Left hindlimb (tissue), 1 donor: ENCODE data around the gene TRIM32.

Experiments
- DNase-seq: peaks from one replicate; pipeline ENCODE4 v3.0.0-alpha.2; 2018

TRIM32 gene

DNA sequence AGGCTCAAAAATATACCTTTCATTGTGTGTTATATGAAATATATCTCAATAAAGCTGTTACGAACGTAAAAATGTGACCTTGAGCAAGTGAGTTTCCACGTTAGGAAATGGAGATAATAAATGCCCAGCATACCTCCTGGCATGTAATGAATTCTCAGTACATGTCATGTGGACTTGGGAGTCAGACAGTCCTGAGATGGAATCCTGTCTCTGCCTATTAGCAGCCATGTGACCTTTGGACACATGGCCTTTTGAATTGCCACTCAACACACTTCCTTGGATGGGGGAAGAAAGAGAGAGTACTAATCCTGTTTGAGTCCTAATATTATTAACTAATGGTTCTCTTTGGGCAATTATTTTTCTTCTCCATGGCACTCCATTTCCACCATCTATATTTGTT is 25.7 kb downstream of the TRIM32 start:
- DNase-seq: no peak

- no peak for DNase-seq
These were observed 26.2 kb downstream of the TRIM32 start for GRCh38 chr9:116713271-116713670.

- DNase-seq: no peak
These were observed 28.6 kb downstream of the TRIM32 start for GRCh38 chr9:116715751-116716150.

GRCh38 chr9:116716438-116716837 is 29.3 kb downstream of the TRIM32 start:
- no peak for DNase-seq

- peak; percentile 53 for DNase-seq
These were observed 30.0 kb downstream of the TRIM32 start for GRCh38 chr9:116717150-116717549.

DNA sequence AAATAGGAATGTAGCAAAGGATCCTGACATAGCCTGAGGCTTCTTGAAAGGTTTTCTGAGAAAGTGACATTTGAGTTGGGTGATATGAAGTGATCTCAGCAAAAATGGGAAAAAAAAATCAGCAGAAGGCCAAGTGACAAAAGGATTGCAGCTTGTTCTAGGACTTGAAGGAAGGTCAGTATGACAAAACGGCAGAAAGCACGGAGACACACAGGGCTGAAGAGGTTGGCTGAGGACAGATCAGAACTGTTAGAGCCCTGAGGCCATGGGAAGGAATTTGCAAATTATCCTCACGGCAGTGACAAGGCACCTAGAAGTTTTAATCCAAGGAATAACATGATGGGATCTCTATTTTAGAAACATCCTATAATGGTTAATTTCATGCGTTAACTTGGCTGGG is 31.0 kb downstream of the TRIM32 start:
- DNase-seq: no peak

DNA sequence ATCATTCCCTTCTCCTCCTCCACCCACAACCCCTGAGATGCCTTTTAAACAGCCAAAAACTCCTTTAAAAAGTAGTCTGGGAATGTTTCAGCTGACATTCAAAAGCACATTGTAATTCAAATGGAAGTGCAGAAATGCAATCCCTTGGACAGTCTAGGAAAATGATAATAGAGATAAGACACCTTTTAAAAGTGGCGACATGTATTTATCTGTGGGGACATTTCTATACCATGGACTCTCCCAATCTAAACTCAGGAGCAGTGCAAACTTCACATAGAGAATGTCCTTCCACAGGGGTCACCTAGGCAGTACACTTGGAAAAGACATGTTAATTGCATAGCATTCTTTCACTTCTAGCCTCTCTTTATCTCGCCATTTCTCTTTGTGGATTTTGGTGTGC is 33.0 kb downstream of the TRIM32 start:
- DNase-seq: no peak

DNA sequence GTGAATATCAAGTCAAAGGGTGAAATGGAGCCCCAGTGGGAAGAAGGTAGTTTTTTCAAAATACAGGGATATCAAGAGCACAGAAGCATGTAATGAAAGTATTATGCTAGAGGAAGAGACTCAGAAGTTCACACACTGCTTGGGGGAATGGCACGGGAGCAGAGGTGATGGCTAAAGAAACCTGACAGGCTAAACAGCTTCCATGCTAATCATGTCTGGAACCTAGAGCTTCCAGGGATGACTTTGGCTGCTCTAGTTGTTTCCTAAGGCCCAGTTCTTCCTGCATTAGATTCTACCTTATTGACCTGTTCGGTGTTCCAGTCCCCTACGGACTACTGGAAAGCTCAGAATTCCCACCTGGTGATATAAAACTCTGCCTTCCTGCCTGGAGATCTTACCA is 34.3 kb downstream of the TRIM32 start:
- no peak for DNase-seq

- DNase-seq: no peak
These were observed 34.8 kb downstream of the TRIM32 start for GRCh38 chr9:116721944-116722343.

GRCh38 chr9:116724123-116724522 is 37.0 kb downstream of the TRIM32 start:
- no peak for DNase-seq

DNA sequence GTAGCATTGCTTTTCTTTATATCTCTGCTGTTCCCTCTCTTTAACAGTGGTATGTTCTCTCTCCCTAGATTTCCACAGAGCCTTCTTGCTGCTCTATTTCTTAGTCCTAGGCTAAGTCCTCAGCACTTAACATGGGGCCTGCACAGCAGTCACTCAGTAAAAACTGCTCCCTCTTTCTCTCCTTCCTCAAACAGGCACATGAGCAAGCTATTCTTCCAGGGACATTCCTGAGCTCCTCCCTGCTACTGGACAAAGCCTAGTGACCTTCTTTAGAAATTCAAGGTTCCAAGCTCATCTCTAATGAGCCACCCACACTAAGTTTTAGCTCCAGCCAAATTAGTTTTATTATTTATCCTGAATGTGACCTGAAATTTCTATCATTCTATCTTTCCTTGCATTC is 39.5 kb downstream of the TRIM32 start:
- DNase-seq: no peak

DNA sequence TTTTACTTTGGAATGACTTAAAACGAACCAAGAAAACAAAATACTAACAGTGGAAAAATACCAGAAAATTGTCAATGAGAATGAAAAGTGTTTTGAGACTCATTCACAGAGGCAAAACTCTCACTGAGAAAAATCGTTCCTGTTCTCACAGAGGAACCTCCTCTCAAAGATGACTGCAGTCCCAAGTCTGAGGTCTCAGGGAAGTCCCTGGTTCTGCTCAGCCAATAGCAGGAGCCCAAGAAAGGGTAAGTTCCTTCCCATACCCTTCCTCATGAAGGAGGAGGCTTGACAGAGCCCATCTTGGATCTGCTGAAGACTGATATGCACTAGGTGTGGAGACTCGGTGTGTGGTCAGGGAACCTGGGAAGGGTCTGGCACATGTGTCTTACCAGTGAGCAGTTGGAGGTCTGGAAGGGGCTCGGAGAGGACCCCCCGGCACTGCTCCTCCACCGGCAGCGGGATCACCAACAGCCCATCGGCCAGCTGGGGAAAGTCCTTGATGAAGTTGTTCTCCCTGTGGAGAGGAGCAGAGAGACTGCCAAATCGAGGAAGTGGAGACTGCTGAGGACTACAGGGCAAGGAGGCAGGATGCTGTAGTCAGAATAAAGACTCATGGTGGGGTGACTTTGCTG is 46.0 kb downstream of the TRIM32 start:
- DNase-seq: no peak

DNA sequence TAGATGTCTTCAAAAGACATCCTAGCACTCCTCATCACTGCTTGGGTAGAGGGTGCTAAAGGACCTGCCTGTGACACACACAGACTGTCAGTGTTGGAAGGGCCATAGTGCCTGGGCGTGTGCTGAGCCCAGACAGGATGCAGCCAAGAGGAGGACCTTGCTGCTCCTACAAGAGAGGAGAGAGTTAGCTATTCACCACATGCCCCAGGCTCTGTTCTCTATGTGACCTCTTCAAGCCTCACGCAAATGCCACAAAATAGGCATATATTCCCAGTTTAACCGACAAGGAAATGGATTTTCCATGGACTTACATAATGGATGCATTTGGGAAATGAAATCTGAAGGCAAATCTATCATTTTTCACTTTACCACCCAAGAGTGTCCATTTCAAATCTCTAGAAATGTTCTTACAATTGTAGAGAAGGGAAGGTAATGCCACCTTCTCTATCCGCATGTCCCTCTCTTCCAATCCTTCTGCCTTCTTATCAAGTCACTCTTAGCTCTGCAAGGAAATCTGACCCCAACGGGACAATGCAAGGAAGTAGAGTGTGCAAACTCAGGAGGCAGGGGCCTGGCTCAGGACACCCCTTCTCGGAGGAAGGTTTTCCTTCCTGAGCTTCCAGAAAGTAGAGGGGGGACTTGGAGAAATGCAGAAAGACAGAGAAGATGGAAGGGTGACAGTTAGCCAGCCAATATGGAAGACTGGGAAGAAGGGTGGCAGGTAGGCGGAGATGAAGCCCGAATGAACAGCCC is 49.5 kb downstream of the TRIM32 start:
- DNase-seq: no peak

DNA sequence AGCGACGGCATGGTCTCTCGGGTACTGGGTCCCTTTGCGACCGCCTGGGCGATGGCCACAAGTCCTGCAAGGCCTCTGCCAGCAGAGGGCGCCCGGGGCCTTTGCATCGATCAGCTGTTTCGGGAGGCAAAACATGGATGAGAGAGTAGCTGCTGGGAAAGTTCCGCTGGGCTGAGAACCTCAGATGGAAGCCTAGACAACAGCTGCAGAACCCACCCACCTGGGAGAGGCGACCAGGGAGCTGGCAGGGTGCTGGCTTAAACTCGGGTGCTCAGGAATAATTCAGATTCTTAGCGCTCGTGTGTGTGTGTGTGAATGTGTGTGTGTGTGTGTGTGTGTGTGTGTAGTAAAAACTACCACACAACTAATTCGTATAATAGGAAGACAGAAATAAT is 50.0 kb downstream of the TRIM32 start:
- DNase-seq: peak; percentile 61

DNA sequence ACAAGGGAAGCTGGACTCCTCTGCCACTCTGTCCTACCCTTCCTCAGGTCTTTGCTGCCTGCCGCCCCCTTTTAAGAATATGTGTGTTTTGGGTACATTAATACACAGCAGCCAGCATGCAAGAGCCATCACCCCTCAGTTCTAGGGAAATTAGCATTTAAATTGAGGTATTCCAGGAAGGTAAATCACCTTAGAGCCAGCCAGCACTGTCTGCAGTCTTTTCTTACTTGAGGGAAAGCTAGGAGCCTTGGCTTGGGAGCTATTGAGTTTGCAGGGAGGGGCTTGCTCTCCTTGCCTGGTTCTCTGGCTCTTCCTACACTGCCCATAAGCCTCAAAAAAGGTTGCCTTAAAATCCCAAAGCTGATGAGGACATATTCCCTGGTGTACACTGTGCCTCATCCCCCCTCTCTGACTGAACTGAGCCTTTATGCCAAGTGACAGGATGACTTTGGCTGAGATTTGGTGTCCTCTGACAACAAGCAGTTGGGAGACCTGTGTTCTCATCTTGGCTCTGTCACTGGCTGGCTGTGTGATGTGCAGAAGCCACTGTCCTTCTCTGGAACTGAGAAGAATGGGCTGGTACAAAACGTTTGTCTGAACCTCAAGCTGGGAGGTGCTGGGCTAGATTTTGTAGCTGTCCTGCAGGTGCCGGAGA is 54.1 kb downstream of the TRIM32 start:
- no peak for DNase-seq

GRCh38 chr9:116741742-116742141 is 54.6 kb downstream of the TRIM32 start:
- no peak for DNase-seq

DNA sequence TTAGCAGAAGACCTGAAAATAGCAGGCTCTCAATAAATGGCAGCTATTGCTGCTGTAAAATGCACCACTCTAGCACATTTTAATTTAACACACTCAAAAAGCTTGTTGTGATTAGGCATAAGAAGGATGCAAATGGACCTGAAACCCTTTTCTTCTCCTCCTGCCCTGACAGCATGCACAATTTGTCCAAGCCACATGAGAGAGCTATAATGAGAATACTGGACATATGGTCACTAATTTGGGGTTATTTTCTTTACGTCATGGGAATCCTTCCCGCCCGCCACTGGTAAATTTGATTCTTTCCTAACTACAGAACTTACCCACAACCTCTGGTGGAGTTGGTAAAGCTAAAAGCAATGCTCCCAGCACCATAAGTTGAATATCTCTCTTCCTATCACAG is 62.1 kb downstream of the TRIM32 start:
- no peak for DNase-seq

- no peak for DNase-seq
These were observed 62.7 kb downstream of the TRIM32 start for GRCh38 chr9:116749772-116750171.

GRCh38 chr9:116750510-116750909 is 63.4 kb downstream of the TRIM32 start:
- no peak for DNase-seq
